ENCODE data around the gene SEC16B. TPM values are rescaled to one million over a fixed set of nuclear protein-coding genes. Genes with fewer than 3 reads are reported as not detected.

The SEC16B gene
- total and polyA plus RNA-seq, 4 donors: 10.9 to 56.8 (median 29.4) TPM

DNA sequence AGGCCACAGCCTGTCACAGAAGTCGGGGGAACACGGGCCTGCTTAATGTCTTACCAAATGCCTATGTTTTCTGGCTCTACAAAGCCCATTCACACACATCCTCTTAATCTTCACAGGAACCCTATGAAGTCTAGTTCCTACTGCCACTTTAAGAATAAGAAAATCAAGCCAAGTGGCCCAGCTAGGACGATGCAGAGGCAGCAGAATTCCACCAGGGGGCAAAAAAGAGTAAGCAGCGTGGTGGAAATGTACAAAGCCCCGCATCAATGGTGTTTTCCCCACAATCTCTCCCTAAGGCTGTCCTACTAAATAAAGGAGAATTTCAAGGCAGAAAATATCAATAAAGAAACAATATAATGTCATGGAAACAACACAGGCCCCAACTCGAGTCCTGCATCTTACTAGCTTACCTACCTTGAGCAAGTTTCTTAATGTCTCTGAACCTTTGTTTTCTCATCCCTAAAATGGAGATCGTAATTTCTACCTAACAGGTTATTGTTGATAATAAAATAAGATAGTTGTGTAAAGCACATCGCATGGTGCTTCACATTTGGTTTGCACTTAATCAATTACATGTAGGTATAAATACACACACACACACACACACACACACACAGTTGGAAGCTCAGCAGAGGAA lies 21.4 kb downstream of the SEC16B start (continued):
- TF ChIP-seq, protein P1, sequence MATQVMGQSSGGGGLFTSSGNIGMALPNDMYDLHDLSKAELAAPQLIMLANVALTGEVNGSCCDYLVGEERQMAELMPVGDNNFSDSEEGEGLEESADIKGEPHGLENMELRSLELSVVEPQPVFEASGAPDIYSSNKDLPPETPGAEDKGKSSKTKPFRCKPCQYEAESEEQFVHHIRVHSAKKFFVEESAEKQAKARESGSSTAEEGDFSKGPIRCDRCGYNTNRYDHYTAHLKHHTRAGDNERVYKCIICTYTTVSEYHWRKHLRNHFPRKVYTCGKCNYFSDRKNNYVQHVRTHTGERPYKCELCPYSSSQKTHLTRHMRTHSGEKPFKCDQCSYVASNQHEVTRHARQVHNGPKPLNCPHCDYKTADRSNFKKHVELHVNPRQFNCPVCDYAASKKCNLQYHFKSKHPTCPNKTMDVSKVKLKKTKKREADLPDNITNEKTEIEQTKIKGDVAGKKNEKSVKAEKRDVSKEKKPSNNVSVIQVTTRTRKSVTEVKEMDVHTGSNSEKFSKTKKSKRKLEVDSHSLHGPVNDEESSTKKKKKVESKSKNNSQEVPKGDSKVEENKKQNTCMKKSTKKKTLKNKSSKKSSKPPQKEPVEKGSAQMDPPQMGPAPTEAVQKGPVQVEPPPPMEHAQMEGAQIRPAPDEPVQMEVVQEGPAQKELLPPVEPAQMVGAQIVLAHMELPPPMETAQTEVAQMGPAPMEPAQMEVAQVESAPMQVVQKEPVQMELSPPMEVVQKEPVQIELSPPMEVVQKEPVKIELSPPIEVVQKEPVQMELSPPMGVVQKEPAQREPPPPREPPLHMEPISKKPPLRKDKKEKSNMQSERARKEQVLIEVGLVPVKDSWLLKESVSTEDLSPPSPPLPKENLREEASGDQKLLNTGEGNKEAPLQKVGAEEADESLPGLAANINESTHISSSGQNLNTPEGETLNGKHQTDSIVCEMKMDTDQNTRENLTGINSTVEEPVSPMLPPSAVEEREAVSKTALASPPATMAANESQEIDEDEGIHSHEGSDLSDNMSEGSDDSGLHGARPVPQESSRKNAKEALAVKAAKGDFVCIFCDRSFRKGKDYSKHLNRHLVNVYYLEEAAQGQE (IDR thresholded peaks at IDR 0.05): no peak
- no peak for TF ChIP-seq EGR1 (IDR thresholded peaks at IDR 0.05; ENCODE audit: low read depth in 2 of 2)
- TF ChIP-seq HNF4A (conservative IDR thresholded peaks at IDR 0.05): peak in 1 of 2 donors; percentile 18
- TF ChIP-seq JUND (IDR thresholded peaks at IDR 0.05): no peak
- no peak for TF ChIP-seq SP1 (IDR thresholded peaks at IDR 0.05)
- TF ChIP-seq NR2F2 (IDR thresholded peaks at IDR 0.05): no peak
- TF ChIP-seq, protein P2, sequence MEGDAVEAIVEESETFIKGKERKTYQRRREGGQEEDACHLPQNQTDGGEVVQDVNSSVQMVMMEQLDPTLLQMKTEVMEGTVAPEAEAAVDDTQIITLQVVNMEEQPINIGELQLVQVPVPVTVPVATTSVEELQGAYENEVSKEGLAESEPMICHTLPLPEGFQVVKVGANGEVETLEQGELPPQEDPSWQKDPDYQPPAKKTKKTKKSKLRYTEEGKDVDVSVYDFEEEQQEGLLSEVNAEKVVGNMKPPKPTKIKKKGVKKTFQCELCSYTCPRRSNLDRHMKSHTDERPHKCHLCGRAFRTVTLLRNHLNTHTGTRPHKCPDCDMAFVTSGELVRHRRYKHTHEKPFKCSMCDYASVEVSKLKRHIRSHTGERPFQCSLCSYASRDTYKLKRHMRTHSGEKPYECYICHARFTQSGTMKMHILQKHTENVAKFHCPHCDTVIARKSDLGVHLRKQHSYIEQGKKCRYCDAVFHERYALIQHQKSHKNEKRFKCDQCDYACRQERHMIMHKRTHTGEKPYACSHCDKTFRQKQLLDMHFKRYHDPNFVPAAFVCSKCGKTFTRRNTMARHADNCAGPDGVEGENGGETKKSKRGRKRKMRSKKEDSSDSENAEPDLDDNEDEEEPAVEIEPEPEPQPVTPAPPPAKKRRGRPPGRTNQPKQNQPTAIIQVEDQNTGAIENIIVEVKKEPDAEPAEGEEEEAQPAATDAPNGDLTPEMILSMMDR (IDR thresholded peaks at IDR 0.05; ENCODE audit: low read depth, low read length, missing input control): peak; percentile 89
- TF ChIP-seq HNF4G (IDR thresholded peaks at IDR 0.05): no peak

GRCh38 chr1:177947623-177948022 lies 22.2 kb downstream of the SEC16B start:
- Histone ChIP-seq H3K4me1 (ENCODE audit: control insufficient read depth in 4 of 4, insufficient read depth in 4 of 4, low read length in 3 of 4) (peaks cover 0 to 7% (median 0%) of the 10 kb centered on the region in 4 donors), H3K9me3 (ENCODE audit: control insufficient read depth in 4 of 4, low read length in 3 of 4) (no peaks in the 10 kb centered on the region), H3K36me3 (ENCODE audit: control insufficient read depth in 4 of 4, insufficient read depth in 3 of 4, low read depth in 1 of 4, low read length in 3 of 4) (peaks cover 9 to 66% (median 60%) of the 10 kb centered on the region in 4 donors), H3K4me3 (ENCODE audit: low read depth in 1 of 3, low read length in 3 of 3) (no peak overlapping the region), H3K27me3 (ENCODE audit: control insufficient read depth in 4 of 4, insufficient read depth in 4 of 4, low read length in 3 of 4) (no peaks in the 10 kb centered on the region), H3K9ac (ENCODE audit: low read depth in 1 of 2, low read length in 2 of 2) (no peak overlapping the region), H3K27ac (ENCODE audit: low read depth in 1 of 2, low read length in 2 of 2) (no peak overlapping the region)
- TF ChIP-seq GABPA (IDR thresholded peaks at IDR 0.05 in 1 of 2, conservative IDR thresholded peaks at IDR 0.05 in 1 of 2) (no peak), EGR1 (IDR thresholded peaks at IDR 0.05; ENCODE audit: low read depth in 2 of 2) (no peak), FOXA2 (IDR thresholded peaks at IDR 0.05) (no peak), SP1 (IDR thresholded peaks at IDR 0.05) (no peak), NR2F2 (IDR thresholded peaks at IDR 0.05) (no peak)
- WGBS: 78% methylated on average over 7 of the region's 7 CpGs
- no peak for DNase-seq (ENCODE audit: low spot score)

- no peak for TF ChIP-seq SP1 (IDR thresholded peaks at IDR 0.05)
- TF ChIP-seq, protein P2 (IDR thresholded peaks at IDR 0.05; ENCODE audit: low read depth, low read length, missing input control): peak; percentile 45
- TF ChIP-seq RAD21 (IDR thresholded peaks at IDR 0.05): peak; percentile 70 to 83
- 72% methylated on average over 12 of the region's 12 CpGs for WGBS
- Histone ChIP-seq H3K9ac (ENCODE audit: low read depth in 1 of 2, low read length in 2 of 2) (no peak overlapping the region), H3K4me3 (ENCODE audit: low read depth in 1 of 3, low read length in 3 of 3) (no peak overlapping the region), H3K27ac (ENCODE audit: low read depth in 1 of 2, low read length in 2 of 2) (no peak overlapping the region), H3K36me3 (ENCODE audit: control insufficient read depth in 4 of 4, insufficient read depth in 3 of 4, low read depth in 1 of 4, low read length in 3 of 4) (peaks cover 7 to 66% (median 58%) of the 10 kb centered on the region in 4 donors), H3K4me1 (ENCODE audit: control insufficient read depth in 4 of 4, insufficient read depth in 4 of 4, low read length in 3 of 4) (peaks cover 0 to 7% (median 0%) of the 10 kb centered on the region in 4 donors), H3K9me3 (ENCODE audit: control insufficient read depth in 4 of 4, low read length in 3 of 4) (no peaks in the 10 kb centered on the region), H3K27me3 (ENCODE audit: control insufficient read depth in 4 of 4, insufficient read depth in 4 of 4, low read length in 3 of 4) (no peaks in the 10 kb centered on the region)
- DNase-seq (ENCODE audit: low spot score): peak; percentile 46
Measured at GRCh38 chr1:177945943-177946650, 23.8 kb downstream of the SEC16B start.

Measured in liver (tissue), 9 donors.